A673 (cell line): ENCODE measurements around the gene NR2F1-AS1. TPM values are rescaled to one million over a fixed set of nuclear protein-coding genes. Genes with fewer than 3 reads are reported as not detected.
"Not testable (repeated sequence)": the region's sequence is repeated elsewhere in the genome, so short reads cannot be mapped to it uniquely, and the experiment has no call there.

Source experiments
- BruUV-seq: library from RNA; stranded (reverse); fragments of 400-500 nt; replicated peaks from 2 replicates; lab custom pipeline; 2021; lab: Mats Ljungman, UMichigan
- CTCF ChIA-PET: fragments of 300-600 bp; sonication (Branson Sonifier 250); formaldehyde crosslinking; loops from one replicate; lab custom pipeline; 2022; ENCODE audit warnings: antibody characterized with exemption; lab: Charles Lee
- POLR2A ChIA-PET: fragments of 300-600 bp; sonication (Branson Sonifier 250); formaldehyde crosslinking; loops from one replicate; lab custom pipeline; 2022; ENCODE audit warnings: antibody characterized with exemption; ENCODE audit not compliant: low non-redundant PET; lab: Charles Lee
- DNase-seq: peaks from one replicate; pipeline ENCODE4 v3.0.0-alpha.2; 2015; ENCODE audit warnings: low spot score
- H3K27ac ChIP-seq: fragments of 200-600 bp; sonication (generic); 2 replicates; pipeline ENCODE4 v1.5.1; 2016; ENCODE audit warnings: mixed run types, low read depth, mild to moderate bottlenecking, mixed read lengths, antibody characterized with exemption, low read length; ENCODE audit not compliant: poor library complexity, severe bottlenecking
- H3K27me3 ChIP-seq: fragments of 200-600 bp; sonication (generic); replicated peaks from 2 replicates; pipeline ENCODE4 v1.6.1; 2017; ENCODE audit warnings: mixed run types, low read depth, mild to moderate bottlenecking, mixed read lengths, antibody characterized with exemption, low read length; ENCODE audit not compliant: insufficient read depth, poor library complexity
- H3K36me3 ChIP-seq: fragments of 200-600 bp; sonication (generic); 2 replicates; pipeline ENCODE4 v1.6.1; 2016; ENCODE audit warnings: mixed run types, mild to moderate bottlenecking, mixed read lengths, antibody characterized with exemption, low read length; ENCODE audit not compliant: insufficient read depth, poor library complexity, severe bottlenecking
- H3K4me1 ChIP-seq: fragments of 200-600 bp; sonication (generic); 2 replicates; pipeline ENCODE4 v1.6.1; 2017; ENCODE audit warnings: mixed run types, mild to moderate bottlenecking, mixed read lengths, antibody characterized with exemption, low read length; ENCODE audit not compliant: insufficient read depth, poor library complexity, severe bottlenecking
- H3K4me3 ChIP-seq: fragments of 200-600 bp; sonication (generic); 2 replicates; pipeline ENCODE4 v1.5.1; 2016; ENCODE audit warnings: low read depth, mixed run types, mild to moderate bottlenecking, mixed read lengths, low read length; ENCODE audit not compliant: poor library complexity, severe bottlenecking
- H3K9me3 ChIP-seq: fragments of 200-600 bp; sonication (generic); 2 replicates; pipeline ENCODE4 v1.6.1; 2016; ENCODE audit warnings: mixed run types, low read depth, mild to moderate bottlenecking, mixed read lengths, antibody characterized with exemption, low read length; ENCODE audit not compliant: poor library complexity, severe bottlenecking
- CTCF ChIP-seq: fragments of 300-800, 200-600 bp; sonication (generic); conservative IDR thresholded peaks from 2 replicates; pipeline ENCODE4 v1.5.1; 2017; ENCODE audit warnings: low read depth, mild to moderate bottlenecking, antibody characterized with exemption, low read length, moderate library complexity, mixed read lengths
- EZH2 ChIP-seq: fragments of 200-600 bp; sonication (generic); IDR thresholded peaks from 2 replicates; pipeline ENCODE4 v1.6.1; 2017; ENCODE audit warnings: borderline replicate concordance, low read depth, mild to moderate bottlenecking, mixed read lengths, antibody characterized with exemption, low read length; ENCODE audit not compliant: poor library complexity, severe bottlenecking
- intact Hi-C: fragments of 100-400 bp; cut with micrococcal nuclease; formaldehyde crosslinking; loops from one replicate; pipeline ENCODE4 v1.10.0; 2022; ENCODE audit not compliant: unreplicated experiment
- total RNA-seq: library from RNA; stranded (reverse); gene quantifications from 2 replicates; pipeline ENCODE4 v1.2.3, GENCODE V29; 2021

The NR2F1-AS1 gene
- total RNA-seq, 1 experiment from 2014 or later, result 2.3 TPM

- H3K27me3 ChIP-seq, result no peaks in the 10 kb centered on the region
- H3K4me3 ChIP-seq, result no peak overlapping the region
- no peaks in the 10 kb centered on the region for H3K36me3 ChIP-seq
- H3K27ac ChIP-seq, result no peak overlapping the region
- CTCF ChIA-PET, result no interaction called here
- POLR2A ChIA-PET, result no interaction called here
- no peak for DNase-seq
- no peaks in the 10 kb centered on the region for H3K4me1 ChIP-seq
- intact Hi-C loops, result no loop called here
- peaks cover 7% of the 10 kb centered on the region for H3K9me3 ChIP-seq
- TF ChIP-seq EZH2, result no peak
- no peak for TF ChIP-seq CTCF
- BruUV-seq, result no TSS peak
These were observed 185.0 kb downstream of the NR2F1-AS1 start for GRCh38 chr5:93395971-93396379.

- POLR2A ChIA-PET, result no interaction called here
These were observed 186.0 kb downstream of the NR2F1-AS1 start for GRCh38 chr5:93395010-93395409.

GRCh38 chr5:93394301-93394700 lies 186.7 kb downstream of the NR2F1-AS1 start:
- no TSS peak for BruUV-seq
- POLR2A ChIA-PET, result no interaction called here
- no peak overlapping the region for H3K27ac ChIP-seq
- H3K36me3 ChIP-seq, result no peaks in the 10 kb centered on the region
- H3K4me3 ChIP-seq, result no peak overlapping the region
- CTCF ChIA-PET, result no interaction called here
- no peak for DNase-seq
- intact Hi-C loops, result no loop called here
- TF ChIP-seq CTCF (no peak), EZH2 (no peak)
- no peaks in the 10 kb centered on the region for H3K4me1 ChIP-seq
- H3K9me3 ChIP-seq, result peaks cover 7% of the 10 kb centered on the region
- no peaks in the 10 kb centered on the region for H3K27me3 ChIP-seq

More at GRCh38 chr5:93395010-93395409, 186.0 kb downstream of the NR2F1-AS1 start:
- H3K4me1 ChIP-seq, result no peaks in the 10 kb centered on the region
- peaks cover 7% of the 10 kb centered on the region for H3K9me3 ChIP-seq
- no peak overlapping the region for H3K27ac ChIP-seq
- no peak overlapping the region for H3K4me3 ChIP-seq
- CTCF ChIA-PET, result no interaction called here
- no peak for DNase-seq
- BruUV-seq, result no TSS peak
- no peaks in the 10 kb centered on the region for H3K36me3 ChIP-seq
- no peaks in the 10 kb centered on the region for H3K27me3 ChIP-seq
- TF ChIP-seq EZH2 (no peak), CTCF (no peak)
- intact Hi-C loops, result no loop called here

GRCh38 chr5:93391169-93391568 lies 189.8 kb downstream of the NR2F1-AS1 start:
- H3K36me3 ChIP-seq, DNase-seq, intact Hi-C loops, H3K27me3 ChIP-seq, POLR2A ChIA-PET, H3K27ac ChIP-seq, BruUV-seq, CTCF ChIA-PET, H3K4me1 ChIP-seq, H3K9me3 ChIP-seq, H3K4me3 ChIP-seq: not testable (repeated sequence)
